ENCODE data around the gene NRG2. TPM values are rescaled to one million over a fixed set of nuclear protein-coding genes. Genes with fewer than 3 reads are reported as not detected.

NRG2 gene
- total RNA-seq, 3 donors from 2014 or later (not counting 1 experiment from before 2014, with no cell fraction given) = 0.21 to 0.50 (median 0.40) TPM

GRCh38 chr5:140017397-140018095 is 25.6 kb downstream of the NRG2 start:
- Histone ChIP-seq H3K9me3 (ENCODE audit: control insufficient read depth, insufficient read depth, low read length) (no peaks in the 10 kb centered on the region), H3K4me1 (ENCODE audit: control insufficient read depth, insufficient read depth, low read length) (no peaks in the 10 kb centered on the region), H3K36me3 (ENCODE audit: control insufficient read depth, insufficient read depth, low read length) (no peaks in the 10 kb centered on the region), H3K27me3 (ENCODE audit: control insufficient read depth, insufficient read depth, low read length) (peaks cover 3% of the 10 kb centered on the region), H3K4me3 (ENCODE audit: low read length) (no peak overlapping the region), H3K27ac (ENCODE audit: low read length) (no peak overlapping the region)
- WGBS (ENCODE audit: insufficient coverage) = 90% methylated on average over 7 of the region's 9 CpGs
- no peaks in the 10 kb centered on the region for H3K36me3 Mint-ChIP-seq
- TF ChIP-seq CTCF (IDR thresholded peaks at IDR 0.05) = no peak
- intact Hi-C loops (cut with micrococcal nuclease) = no loop called here
- DNase-seq = no peak
- H3K9me3 Mint-ChIP-seq = no peaks in the 10 kb centered on the region
- no peaks in the 10 kb centered on the region for H3K4me1 Mint-ChIP-seq
- no peak for ATAC-seq
- H3K27ac Mint-ChIP-seq = no peak overlapping the region
- no peaks in the 10 kb centered on the region for H3K27me3 Mint-ChIP-seq (ENCODE audit: low read depth in 2 of 2)
- H3K4me3 Mint-ChIP-seq = no peak overlapping the region

GRCh38 chr5:140015706-140016105 is 27.4 kb downstream of the NRG2 start:
- Histone ChIP-seq H3K4me1 (ENCODE audit: control insufficient read depth, insufficient read depth, low read length) (no peaks in the 10 kb centered on the region), H3K27me3 (ENCODE audit: control insufficient read depth, insufficient read depth, low read length) (no peaks in the 10 kb centered on the region), H3K9me3 (ENCODE audit: control insufficient read depth, insufficient read depth, low read length) (no peaks in the 10 kb centered on the region), H3K4me3 (ENCODE audit: low read length) (no peak overlapping the region), H3K27ac (ENCODE audit: low read length) (no peak overlapping the region), H3K36me3 (ENCODE audit: control insufficient read depth, insufficient read depth, low read length) (no peaks in the 10 kb centered on the region)
- no peak overlapping the region for H3K4me3 Mint-ChIP-seq
- WGBS (ENCODE audit: insufficient coverage) = 73% methylated on average over 5 of the region's 5 CpGs
- no peaks in the 10 kb centered on the region for H3K4me1 Mint-ChIP-seq
- no peak for TF ChIP-seq CTCF (IDR thresholded peaks at IDR 0.05)
- intact Hi-C loops (cut with micrococcal nuclease) = no loop called here
- no peaks in the 10 kb centered on the region for H3K27me3 Mint-ChIP-seq (ENCODE audit: low read depth in 2 of 2)
- ATAC-seq = no peak
- no peaks in the 10 kb centered on the region for H3K36me3 Mint-ChIP-seq
- no peaks in the 10 kb centered on the region for H3K9me3 Mint-ChIP-seq
- DNase-seq = no peak
- no peak overlapping the region for H3K27ac Mint-ChIP-seq

- Mint-ChIP-seq H3K36me3 (no peaks in the 10 kb centered on the region), H3K27me3 (ENCODE audit: low read depth in 2 of 2) (peaks cover under 1% of the 10 kb centered on the region in 2 donors), H3K4me3 (no peak overlapping the region), H3K4me1 (no peaks in the 10 kb centered on the region), H3K27ac (no peak overlapping the region), H3K9me3 (no peaks in the 10 kb centered on the region)
- H3K36me3 ChIP-seq (ENCODE audit: control insufficient read depth, insufficient read depth, low read length) = no peaks in the 10 kb centered on the region
- intact Hi-C loops (cut with micrococcal nuclease) = no loop called here
- TF ChIP-seq CTCF (IDR thresholded peaks at IDR 0.05) = no peak
- no peak for ATAC-seq
- no peaks in the 10 kb centered on the region for H3K27me3 ChIP-seq (ENCODE audit: control insufficient read depth, insufficient read depth, low read length)
- no peak overlapping the region for H3K4me3 ChIP-seq (ENCODE audit: low read length)
- H3K4me1 ChIP-seq (ENCODE audit: control insufficient read depth, insufficient read depth, low read length) = no peaks in the 10 kb centered on the region
- H3K27ac ChIP-seq (ENCODE audit: low read length) = no peak overlapping the region
- H3K9me3 ChIP-seq (ENCODE audit: control insufficient read depth, insufficient read depth, low read length) = no peaks in the 10 kb centered on the region
- 92% methylated on average over 2 of the region's 2 CpGs for WGBS (ENCODE audit: insufficient coverage)
- no peak for DNase-seq
Measured at GRCh38 chr5:140014751-140015150, 28.3 kb downstream of the NRG2 start.

- Histone ChIP-seq H3K4me1 (ENCODE audit: control insufficient read depth, insufficient read depth, low read length) (no peaks in the 10 kb centered on the region), H3K9me3 (ENCODE audit: control insufficient read depth, insufficient read depth, low read length) (no peaks in the 10 kb centered on the region), H3K4me3 (ENCODE audit: low read length) (no peak overlapping the region), H3K36me3 (ENCODE audit: control insufficient read depth, insufficient read depth, low read length) (no peaks in the 10 kb centered on the region), H3K27me3 (ENCODE audit: control insufficient read depth, insufficient read depth, low read length) (no peaks in the 10 kb centered on the region), H3K27ac (ENCODE audit: low read length) (no peak overlapping the region)
- H3K4me3 Mint-ChIP-seq = no peak overlapping the region
- DNase-seq (no peak), ATAC-seq (no peak)
- WGBS (ENCODE audit: insufficient coverage) = 64% methylated on average over 1 of the region's 1 CpG
- H3K27me3 Mint-ChIP-seq (ENCODE audit: low read depth in 2 of 2) = peaks cover 4 to 5% of the 10 kb centered on the region in 2 donors
- intact Hi-C loops (cut with micrococcal nuclease) = no loop called here
- H3K27ac Mint-ChIP-seq = no peak overlapping the region
- no peak for TF ChIP-seq CTCF (IDR thresholded peaks at IDR 0.05)
- H3K36me3 Mint-ChIP-seq = no peaks in the 10 kb centered on the region
- no peaks in the 10 kb centered on the region for H3K4me1 Mint-ChIP-seq
- H3K9me3 Mint-ChIP-seq = no peaks in the 10 kb centered on the region
Measured at GRCh38 chr5:140013536-140013935, 29.6 kb downstream of the NRG2 start.
